HG02943 (cell line): ENCODE measurements around the gene MRPL37.

Experiments used
- ATAC-seq: cut with Tn5 transposase; IDR thresholded peaks from one replicate; pipeline ENCODE4 v1.9.1; 2021; ENCODE audit warnings: mild to moderate bottlenecking, low read depth, moderate library complexity; ENCODE audit not compliant: unreplicated experiment

Gene MRPL37

DNA sequence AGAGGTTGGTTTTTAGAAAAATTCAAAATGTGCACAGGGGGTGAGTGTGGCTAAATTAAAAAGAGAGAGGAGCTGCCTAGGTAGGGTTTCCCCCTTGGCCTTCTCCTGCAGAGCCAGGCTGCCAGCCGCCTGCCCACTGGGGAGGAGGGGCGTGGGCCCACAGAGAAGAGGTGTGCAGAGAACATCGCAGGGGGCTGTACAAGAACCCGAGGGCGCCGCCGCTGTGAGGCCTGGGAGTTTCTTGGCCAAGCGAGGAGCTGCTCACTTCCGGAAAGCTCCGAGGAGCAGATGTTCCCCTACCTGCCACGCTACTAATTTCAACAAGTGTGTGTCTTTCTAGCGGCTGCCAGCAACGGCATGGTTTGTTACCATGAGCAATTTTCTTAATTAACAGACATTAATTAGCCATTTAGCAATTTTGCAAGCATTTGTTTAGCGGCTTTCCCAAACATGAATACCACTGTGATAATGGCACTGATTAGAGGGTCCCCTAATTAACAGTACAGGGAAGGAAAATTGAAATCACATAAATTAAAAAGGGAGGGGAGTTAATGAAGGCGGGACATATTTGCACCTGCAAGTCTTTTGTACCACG is 59.7 kb downstream of the MRPL37 start:
- no peak for ATAC-seq

DNA sequence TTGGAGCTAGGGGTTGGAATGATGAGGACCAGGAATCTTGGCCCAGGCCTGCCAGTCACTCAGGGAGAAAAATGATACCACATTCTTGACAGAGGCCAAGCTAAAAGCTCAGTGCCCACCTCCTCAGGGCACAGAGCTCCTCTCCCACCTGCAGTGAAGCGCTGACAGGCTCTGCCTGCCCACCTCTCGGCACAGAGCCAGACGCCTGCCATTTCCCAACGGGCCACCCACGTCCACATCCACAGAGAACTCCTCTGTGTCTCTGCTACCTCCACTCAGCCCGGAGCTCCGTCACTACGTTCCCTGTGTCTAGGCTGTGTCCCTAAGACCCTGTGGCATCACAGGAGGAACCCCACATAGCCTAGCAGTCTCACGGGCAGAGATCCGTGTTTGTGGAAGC is 60.8 kb downstream of the MRPL37 start:
- no peak for ATAC-seq

DNA sequence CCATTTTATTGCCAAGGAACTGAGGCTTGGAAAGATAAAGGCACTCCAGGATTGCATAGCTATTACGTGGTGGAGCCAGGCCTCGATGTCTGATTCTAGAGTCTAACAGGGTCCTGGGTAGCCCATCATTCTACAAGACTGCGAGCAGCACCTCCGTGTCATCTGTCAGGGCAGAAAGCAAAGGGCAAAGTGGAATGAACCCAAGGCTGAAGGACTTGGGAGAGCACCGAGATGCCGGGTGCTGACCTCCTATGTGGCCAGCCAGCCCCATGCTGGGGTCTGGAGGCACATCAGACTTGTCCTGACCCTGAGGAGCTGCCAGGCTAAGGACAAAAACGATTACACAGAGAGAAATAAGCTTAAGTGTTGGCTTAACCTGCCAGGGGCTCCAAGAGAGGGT is 62.3 kb downstream of the MRPL37 start:
- ATAC-seq: no peak

DNA sequence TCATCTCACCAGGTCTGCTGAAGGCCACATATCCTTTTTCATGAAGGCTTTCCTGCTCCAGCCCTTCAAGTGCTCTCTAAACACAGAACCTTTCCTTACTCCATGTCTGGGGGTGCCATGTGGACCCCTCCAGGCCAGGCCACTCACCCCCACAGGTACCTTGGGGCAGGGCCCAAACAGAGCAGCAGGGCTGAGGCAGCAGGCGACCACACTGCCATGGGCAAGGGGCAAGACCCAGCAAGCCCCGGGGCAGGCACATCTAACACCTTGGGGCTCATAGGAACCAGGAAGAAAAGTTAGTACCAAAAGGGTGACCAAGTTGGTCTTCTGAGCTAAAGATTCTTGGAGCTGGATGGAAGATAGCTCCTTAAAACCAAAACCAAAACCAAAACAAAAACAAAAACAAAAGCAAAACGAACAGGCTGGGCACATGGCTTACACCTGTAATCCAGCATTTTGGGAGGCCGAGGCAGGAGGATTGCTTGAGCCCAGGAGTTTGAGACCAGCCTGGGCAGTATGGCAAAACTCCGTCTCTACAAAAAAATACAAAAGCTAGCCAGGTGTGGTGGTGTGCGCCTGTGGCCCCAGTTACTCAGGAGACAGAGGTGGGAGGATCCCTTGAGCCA is 63.7 kb downstream of the MRPL37 start:
- ATAC-seq: no peak

DNA sequence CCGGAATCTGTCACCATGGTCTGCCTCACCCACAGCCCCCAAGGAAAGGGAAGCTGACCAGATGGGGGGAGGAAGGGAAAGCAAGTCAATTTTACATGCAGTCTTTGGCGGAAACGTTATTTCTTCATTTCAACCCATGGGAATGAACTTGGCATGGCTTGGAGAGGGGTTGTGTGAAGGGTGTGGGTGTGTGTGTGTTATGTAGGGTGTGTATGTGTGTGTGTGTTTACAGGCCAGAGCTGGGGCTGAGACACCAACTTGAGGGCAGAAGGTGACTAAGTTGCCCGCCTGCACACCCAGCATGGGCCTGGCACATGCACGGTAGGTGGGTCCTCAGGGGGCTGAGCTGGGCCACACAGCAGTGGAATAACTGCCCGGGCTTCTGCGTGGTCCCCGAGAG is 65.2 kb downstream of the MRPL37 start:
- ATAC-seq: no peak

DNA sequence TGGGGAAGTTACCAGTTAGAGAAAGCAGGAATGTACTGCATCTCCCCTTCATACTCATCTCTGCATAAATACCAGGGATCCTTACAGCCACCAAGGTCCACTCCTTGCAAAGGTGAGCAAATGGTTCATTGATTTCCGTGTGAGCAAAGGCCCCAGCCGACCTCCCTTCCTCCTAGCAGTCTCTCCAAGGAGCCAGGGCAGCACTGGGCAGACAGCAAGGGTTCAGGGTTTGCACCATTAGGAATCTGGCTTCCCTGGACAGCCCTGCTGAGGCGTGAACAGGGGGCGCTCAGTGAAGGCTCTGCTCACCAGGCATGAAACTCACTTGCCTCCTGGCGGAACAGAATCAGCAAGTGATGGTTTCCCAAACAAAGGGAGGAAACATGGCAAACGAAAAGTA is 65.7 kb downstream of the MRPL37 start:
- ATAC-seq: no peak

DNA sequence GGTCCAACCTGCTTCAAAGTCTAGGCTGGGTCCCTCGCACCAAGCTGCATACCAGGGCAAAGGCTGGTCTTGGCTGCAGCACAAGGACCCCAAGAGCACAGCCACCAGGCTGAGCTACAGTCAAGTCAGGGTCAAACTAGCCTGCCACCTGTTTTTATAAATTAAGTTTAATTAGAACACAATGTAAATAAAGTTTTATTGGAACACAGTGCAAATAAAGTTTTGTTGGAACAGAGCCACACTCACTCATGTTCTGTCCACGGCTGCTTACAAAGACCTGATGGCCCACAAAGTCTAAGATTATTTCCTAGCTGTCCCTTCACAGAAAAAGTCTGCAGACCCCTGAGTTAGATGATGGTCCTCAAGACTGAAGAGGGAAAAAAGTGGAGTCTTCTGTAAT is 66.2 kb downstream of the MRPL37 start:
- no peak for ATAC-seq

DNA sequence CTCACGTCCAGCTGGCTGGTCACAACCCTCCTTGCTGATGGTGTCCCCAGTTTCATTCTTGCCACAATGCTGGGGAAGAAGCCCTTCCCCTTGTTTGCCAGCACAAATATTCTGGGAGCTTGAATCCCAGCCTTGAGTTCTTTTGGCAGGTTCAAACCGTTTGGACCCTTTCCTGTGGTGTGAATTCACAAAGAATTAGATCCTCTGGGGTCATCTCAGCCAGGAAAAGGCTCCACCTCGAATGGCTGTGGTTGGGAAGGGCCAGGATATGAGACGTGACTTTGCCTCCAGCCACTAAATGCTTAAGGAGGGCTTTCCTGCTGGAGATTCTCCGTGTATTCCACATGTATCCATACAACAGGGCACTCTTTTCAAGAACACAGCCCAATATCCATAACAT is 66.9 kb downstream of the MRPL37 start:
- ATAC-seq: no peak
